ENCODE data around the gene IGF2BP3. TPM values are rescaled to one million over a fixed set of nuclear protein-coding genes. Genes with fewer than 3 reads are reported as not detected.

The IGF2BP3 gene
- total RNA-seq, 4 donors from 2014 or later = 45.8 TPM; not detected in 3

GRCh38 chr7:23393636-23394035, 76.7 kb downstream of the IGF2BP3 start:
- Histone ChIP-seq H3K27me3 (no peaks in the 10 kb centered on the region), H3K9me3 (no peaks in the 10 kb centered on the region), H3K4me3 (no peak overlapping the region), H3K36me3 (no peaks in the 10 kb centered on the region), H3K4me1 (no peaks in the 10 kb centered on the region), H3K27ac (no peak overlapping the region)
- TF ChIP-seq POLR2A (IDR thresholded peaks at IDR 0.05) = no peak
- no peak for TF ChIP-seq CTCF (IDR thresholded peaks at IDR 0.05)
- DNase-seq = no peak
- intact Hi-C loops (cut with DNase I; ENCODE audit: low total_unique reads) = no loop called here

GRCh38 chr7:23389701-23390100, 80.6 kb downstream of the IGF2BP3 start:
- H3K27me3 ChIP-seq = no peaks in the 10 kb centered on the region
- no peaks in the 10 kb centered on the region for H3K36me3 ChIP-seq
- H3K9me3 ChIP-seq = no peaks in the 10 kb centered on the region
- intact Hi-C loops (cut with DNase I; ENCODE audit: low total_unique reads) = no loop called here
- no peak overlapping the region for H3K27ac ChIP-seq
- H3K4me1 ChIP-seq = no peaks in the 10 kb centered on the region
- DNase-seq = no peak
- TF ChIP-seq POLR2A (IDR thresholded peaks at IDR 0.05) (no peak), CTCF (IDR thresholded peaks at IDR 0.05) (no peak)
- no peak overlapping the region for H3K4me3 ChIP-seq

- Histone ChIP-seq H3K4me3 (no peak overlapping the region), H3K27me3 (no peaks in the 10 kb centered on the region), H3K4me1 (no peaks in the 10 kb centered on the region), H3K9me3 (no peaks in the 10 kb centered on the region), H3K27ac (no peak overlapping the region), H3K36me3 (no peaks in the 10 kb centered on the region)
- intact Hi-C loops (cut with DNase I; ENCODE audit: low total_unique reads) = no loop called here
- DNase-seq = no peak
- TF ChIP-seq POLR2A (IDR thresholded peaks at IDR 0.05) (no peak), CTCF (IDR thresholded peaks at IDR 0.05) (no peak)
These were observed 82.7 kb downstream of the IGF2BP3 start for GRCh38 chr7:23387583-23387982.

GRCh38 chr7:23385140-23385539, 85.2 kb downstream of the IGF2BP3 start:
- Histone ChIP-seq H3K27ac (no peak overlapping the region), H3K4me3 (no peak overlapping the region), H3K27me3 (no peaks in the 10 kb centered on the region), H3K9me3 (no peaks in the 10 kb centered on the region), H3K36me3 (no peaks in the 10 kb centered on the region), H3K4me1 (no peaks in the 10 kb centered on the region)
- intact Hi-C loops (cut with DNase I; ENCODE audit: low total_unique reads) = no loop called here
- no peak for DNase-seq
- no peak for TF ChIP-seq POLR2A (IDR thresholded peaks at IDR 0.05)
- TF ChIP-seq CTCF (IDR thresholded peaks at IDR 0.05) = no peak

GRCh38 chr7:23383225-23383624, 87.1 kb downstream of the IGF2BP3 start:
- Histone ChIP-seq H3K27me3 (no peaks in the 10 kb centered on the region), H3K4me1 (no peaks in the 10 kb centered on the region), H3K27ac (no peak overlapping the region), H3K4me3 (no peak overlapping the region), H3K36me3 (no peaks in the 10 kb centered on the region), H3K9me3 (no peaks in the 10 kb centered on the region)
- intact Hi-C loops (cut with DNase I; ENCODE audit: low total_unique reads) = no loop called here
- no peak for DNase-seq
- TF ChIP-seq POLR2A (IDR thresholded peaks at IDR 0.05) (no peak), CTCF (IDR thresholded peaks at IDR 0.05) (no peak)
